GM21526 (cell line): ENCODE results near the gene C10orf67.
"Not testable (repeated sequence)": the region's sequence is repeated elsewhere in the genome, so short reads cannot be mapped to it uniquely, and the experiment has no call there.

Source experiments
- ATAC-seq: cut with Tn5 transposase; IDR thresholded peaks from one replicate; pipeline ENCODE4 v1.9.1; 2021; ENCODE audit warnings: moderate library complexity; ENCODE audit not compliant: unreplicated experiment, low FRiP score

Gene C10orf67

DNA sequence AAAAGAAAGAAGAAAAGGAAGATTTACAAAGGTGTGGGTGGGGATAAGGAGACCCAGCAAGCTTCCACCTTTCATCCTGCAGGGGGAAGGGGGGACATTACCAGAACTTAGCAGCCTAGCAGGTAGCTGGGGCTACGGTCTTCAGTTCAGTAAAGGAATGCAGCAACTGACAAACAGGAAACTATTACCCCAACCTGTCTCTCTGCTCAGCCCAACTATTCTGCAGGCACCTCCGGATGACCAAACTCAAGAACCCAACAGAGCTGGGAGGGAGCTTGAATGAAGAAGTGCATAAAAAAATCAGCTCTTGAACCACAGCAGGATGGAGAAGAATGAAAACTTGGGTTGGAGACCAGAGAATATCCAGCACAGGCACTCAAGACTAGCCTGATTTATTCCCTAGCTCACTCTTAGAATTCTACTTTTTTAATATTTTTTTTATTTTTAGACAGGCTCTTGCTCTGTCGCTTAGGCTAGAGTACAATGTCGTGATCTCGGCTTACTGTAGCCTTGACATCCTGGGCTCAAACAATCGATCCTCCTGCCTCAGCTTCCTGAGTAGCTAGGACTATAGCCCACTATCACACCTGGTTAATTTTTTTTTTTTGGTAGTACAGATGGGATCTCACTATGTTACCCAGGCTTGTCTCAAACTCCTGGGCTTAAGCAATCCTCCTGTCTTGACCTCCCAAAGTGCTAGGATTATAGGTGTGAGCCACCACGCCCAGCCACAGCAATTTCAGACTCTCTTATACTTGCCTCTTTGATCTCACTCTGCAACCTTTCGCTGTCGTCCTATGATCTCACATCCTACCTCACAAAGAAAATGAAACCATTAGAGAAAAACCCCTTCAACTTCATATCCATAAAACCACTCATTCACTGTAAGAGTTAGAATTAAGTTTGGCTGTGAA lies 18.5 kb upstream of the C10orf67 start:
- ATAC-seq, result peak; percentile 54

DNA sequence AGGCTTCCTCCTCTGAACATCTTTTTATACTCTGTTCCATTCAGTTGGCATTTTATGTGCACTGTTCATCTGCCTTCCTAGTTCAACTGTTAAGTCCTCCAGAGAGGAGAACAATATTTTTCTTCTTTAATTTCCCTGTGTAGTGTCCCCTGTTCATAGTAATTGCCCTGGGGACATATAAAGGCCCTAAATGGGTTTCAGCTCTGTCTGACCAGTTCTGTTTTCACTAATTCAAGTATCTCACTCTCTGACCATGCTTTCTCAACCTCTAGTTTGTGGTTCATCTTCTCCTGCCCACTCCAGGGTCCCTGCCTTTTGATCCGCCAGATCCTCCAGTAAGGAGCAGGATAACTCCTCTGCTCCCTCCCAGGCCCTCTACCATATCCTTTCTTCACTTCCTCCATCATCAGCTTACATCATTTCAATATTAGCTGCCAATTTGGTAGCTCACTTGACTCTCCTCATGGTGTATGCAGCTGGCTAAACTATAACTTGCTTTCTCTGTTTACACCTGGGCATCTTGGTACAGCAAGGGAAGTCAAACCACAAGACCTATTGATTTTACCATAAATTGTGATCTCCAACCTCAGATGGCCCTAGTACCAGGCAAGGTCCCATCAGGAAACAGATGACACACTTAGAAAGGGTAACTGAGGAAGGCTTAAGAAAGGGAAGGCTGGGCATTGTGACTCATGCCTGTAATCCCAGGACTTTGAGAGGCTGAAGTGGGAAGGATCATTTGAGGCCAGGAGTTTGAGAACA lies 17.7 kb upstream of the C10orf67 start:
- peak; percentile 34 for ATAC-seq

- no peak for ATAC-seq
Observed at GRCh38 chr10:23361665-23362064, 17.1 kb upstream of the C10orf67 start.

DNA sequence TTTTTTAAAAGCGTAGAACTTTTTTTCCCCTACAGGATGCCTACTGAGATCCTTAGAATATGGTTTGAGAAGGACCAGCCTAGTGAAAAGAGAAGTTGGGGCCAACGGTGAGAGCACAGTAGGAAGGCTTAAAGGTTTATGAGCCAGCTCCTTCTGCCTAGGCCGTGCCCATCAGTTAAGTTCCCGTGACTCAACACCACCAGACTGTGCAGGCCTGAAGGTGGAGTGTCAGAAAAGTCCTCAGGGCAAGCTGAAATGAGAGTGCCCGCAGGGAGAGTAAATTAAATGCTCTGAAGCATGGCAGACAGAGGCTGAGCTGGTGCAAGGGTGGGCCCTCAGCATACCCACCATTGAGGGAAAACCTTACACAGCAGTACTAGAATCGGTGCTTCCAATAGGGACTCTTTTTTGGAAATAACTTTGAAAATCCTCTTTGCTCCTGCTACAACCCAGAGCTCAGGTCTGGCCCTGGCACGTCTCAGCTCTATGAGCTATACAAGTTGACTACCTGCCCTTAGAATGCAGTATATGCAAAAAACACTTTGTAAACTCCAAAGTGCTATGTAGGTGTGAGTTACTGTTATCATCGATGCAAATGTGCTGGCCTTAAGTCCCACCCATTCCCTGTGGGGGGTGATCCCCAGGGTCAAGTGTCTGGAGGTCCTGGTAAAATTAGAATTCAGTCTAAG lies 15.2 kb upstream of the C10orf67 start:
- ATAC-seq, result no peak

- ATAC-seq, result no peak
Observed at GRCh38 chr10:23358357-23358756, 13.8 kb upstream of the C10orf67 start.

DNA sequence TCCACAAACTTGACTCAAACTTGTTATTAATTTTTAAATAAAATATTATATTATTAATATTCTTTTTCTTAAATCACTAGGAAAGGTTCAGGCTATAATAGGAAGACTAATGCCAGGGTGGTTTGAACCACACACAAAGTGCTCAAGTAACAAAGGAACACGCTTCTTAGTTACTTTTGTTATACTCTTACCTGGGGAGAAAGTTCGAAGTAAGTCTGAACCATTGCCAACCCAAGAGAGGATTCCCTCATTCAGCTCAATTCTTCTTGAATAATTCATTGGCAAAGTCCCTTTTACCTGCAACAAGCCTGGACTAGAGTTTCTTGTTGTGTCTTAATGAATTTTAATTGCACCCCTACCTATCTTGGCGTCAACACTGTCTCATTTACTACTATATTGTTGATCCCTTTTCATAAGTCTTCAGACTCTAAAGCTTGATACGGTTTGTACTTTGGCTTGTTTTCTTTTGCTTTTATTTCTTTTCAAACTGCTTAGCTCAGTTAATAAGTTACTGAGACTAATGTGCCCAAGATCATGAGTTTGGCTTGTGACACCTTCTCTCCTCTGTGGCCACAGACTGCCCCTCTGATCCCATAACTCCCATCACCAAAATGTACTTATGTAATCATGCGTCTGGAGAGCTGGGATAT lies 10.2 kb upstream of the C10orf67 start:
- no peak for ATAC-seq

- no peak for ATAC-seq
Observed at GRCh38 chr10:23351926-23352519, 7.4 kb upstream of the C10orf67 start.

- not testable (repeated sequence) for ATAC-seq
Observed at GRCh38 chr10:23350706-23351105, 6.1 kb upstream of the C10orf67 start.

- ATAC-seq, result no peak
Observed at GRCh38 chr10:23345861-23346260, 1.3 kb upstream of the C10orf67 start.

DNA sequence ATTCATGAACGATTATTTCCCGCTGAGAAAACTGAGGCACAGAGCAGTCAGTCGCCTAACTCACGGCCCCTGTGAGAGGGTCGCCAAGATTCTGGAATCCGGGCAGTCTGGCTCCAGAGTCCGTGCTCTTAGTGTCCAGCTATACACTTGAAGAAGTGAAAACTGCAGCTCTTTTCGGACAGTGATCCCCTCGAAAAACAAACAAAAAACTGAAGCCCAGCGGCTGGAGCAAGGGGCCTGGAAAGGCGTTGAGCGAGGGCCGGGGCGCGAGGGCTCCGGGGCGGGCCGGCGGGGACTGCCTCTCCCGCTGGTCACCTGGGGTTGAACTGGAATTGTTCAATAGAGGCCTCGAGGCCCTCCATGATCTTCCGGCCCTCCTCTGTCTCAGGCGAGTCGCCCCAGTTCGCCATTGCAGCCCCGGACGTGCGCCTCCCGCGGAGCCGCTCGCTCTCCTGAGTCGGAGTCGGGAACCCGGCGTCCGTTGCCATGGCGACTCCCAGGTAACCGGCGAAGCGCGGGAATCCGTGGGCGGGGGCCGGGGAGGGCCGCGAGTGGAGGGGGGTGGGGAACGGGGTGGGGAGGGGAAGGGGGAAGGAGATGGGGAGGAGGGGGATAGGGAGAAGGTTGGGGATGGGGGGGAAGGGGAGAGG lies 881 bp downstream of the C10orf67 start:
- no peak for ATAC-seq

DNA sequence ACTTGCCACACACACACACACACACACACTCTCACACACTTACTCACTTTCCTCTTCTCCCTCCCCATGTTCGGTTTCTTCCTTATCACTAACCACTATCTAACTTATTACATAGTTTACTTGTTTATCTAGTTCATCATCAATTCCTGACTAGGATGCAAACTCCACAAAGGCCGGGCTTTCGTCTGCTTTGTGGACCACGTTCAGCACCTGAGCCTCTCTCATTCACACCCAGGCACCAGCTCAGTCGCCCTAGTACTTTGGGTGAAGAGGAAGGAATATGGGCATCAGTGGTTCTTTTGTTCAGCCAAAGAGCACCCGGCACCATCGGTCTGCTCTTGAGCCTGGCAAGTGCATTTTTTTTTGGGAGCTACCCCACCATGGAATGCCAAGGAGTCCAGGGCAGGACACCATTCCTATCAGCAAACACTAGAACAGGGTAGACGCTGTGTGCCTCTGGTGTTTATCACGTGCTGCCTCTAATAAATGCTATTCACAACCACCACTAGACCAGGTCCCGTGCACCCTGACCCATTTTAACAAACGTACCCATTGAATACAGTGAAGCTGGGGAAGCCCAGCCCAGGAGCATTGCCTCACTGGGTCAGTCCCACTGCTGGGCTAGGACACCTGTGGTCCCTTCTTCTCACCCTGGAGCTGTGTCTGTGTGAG lies 2.2 kb downstream of the C10orf67 start:
- ATAC-seq, result no peak

DNA sequence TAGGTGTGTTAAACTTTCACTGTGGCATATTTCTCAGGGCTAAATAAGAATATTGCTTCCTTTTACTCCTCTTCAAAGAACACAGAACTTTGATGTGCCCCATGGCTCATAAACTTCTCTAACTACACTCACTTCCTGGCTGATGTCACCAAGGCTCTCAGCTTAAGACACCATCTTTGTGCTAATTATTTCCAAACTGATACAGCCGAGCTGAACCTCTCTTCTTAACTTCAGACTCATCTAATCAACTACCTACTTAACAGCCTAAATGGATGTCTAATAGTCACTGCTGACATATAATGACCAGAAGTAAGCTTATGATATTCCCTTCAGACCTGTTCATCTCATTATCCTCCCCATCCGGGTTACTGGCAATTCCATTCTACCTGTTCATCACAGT lies 3.6 kb downstream of the C10orf67 start:
- no peak for ATAC-seq

- no peak for ATAC-seq
Observed at GRCh38 chr10:23340354-23340753, 4.2 kb downstream of the C10orf67 start.

DNA sequence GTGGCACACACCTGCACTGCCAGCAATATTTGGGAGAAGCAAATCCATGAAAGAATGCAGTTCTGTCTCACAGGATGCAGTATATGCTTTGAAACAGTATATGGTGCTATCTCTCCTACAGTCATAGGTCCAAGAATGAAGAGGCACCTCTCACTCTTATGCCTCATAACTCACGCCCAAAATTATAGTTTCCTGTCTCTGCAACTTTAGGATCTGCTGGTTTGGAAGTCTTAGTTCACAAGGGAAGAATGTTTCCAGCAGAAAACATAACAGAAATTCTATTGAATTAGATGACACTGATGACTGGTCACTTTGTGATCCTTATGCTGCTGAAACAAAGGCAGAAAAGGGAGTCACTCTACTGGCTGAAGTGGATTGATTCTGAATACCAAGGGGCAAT lies 5.7 kb downstream of the C10orf67 start:
- no peak for ATAC-seq

GRCh38 chr10:23338155-23338828 lies 6.3 kb downstream of the C10orf67 start:
- ATAC-seq, result no peak

DNA sequence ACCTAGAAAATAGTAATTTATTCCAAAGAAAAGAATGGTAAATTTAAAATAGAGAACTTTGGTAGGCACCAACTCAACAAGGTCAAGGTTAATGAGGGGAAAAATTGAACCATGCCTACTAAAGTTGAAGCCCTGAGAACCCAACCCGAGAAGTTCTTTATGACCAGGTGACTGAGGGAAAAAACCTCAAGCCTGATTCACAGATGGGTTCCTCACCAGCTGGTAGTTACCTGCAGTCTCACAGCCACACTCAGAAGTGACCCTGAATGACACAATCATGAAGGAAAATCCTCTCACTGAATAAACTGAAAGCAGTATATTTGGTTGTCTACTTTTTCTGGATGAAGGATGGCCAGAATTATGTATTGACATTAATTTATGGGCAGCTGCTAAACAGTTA lies 7.0 kb downstream of the C10orf67 start:
- no peak for ATAC-seq

DNA sequence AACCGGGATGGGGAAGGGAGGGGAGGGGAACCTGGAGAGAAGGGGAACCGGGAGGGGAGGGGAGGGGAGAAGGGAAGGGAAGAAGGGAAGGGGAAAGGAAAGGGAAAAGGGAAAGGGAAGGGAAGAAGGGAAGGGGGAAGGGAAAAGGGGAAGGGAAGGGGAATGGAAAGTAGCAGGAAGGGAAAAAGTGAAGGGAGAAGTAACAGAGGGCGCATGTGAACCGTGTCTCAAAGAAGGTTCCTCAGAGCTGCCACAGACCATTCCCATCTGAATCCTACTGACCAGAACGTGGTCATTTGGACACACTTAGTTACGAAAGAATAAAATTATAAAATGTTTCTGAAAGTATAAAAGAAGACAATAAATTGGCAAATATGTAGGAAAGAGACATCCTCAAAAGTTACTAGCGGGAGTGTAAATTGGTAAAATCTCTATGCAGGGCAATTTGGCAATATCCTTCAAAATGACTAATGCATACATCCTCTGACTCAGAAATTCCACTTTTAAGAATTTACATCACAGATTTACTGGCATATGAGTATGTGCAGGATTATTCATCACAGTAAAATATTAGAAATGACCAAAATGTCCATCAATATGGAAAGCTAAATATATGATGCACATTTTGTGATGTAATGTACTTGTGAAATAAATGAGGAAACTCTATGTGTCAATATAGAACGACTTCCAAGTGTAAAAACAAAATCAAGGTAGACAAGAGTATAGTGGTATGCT lies 12.9 kb downstream of the C10orf67 start:
- ATAC-seq, result no peak

DNA sequence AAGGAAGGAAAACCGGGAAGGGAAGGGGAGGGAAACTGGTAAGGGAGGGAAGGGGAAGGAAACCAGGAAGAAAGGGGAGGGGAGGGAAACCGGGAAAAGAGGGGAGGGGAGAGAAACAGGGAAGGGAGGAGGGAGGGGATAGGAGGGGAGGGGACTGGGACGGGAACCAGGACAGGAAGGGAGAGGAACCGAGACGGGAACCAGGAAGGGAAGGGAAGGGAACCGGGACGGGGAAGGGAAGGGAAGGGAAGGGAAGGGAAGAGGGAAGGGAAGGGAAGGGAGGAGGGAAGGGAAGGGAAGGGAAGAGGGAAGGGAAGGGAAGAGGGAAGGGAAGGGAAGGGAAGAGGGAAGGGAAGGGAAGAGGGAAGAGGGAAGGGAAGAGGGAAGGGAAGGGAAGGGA lies 13.6 kb downstream of the C10orf67 start:
- no peak for ATAC-seq
